B cell (primary cell): ENCODE measurements around the gene TXNL1.

Experiments used
- EZH2 ChIP-seq: IDR thresholded peaks from 2 replicates; pipeline ENCODE4 v1.6.1; 2012; ENCODE audit warnings: borderline replicate concordance, low read depth, mild to moderate bottlenecking, moderate library complexity, low read length; ENCODE audit not compliant: insufficient read depth, poor library complexity, severe bottlenecking
- TF ChIP-seq, protein P1 (sequence below): fragments of 200-600 bp; IDR thresholded peaks from one replicate; pipeline ENCODE4 v1.8.0; 2022; ENCODE audit warnings: antibody characterized with exemption, mild to moderate bottlenecking

DNA sequence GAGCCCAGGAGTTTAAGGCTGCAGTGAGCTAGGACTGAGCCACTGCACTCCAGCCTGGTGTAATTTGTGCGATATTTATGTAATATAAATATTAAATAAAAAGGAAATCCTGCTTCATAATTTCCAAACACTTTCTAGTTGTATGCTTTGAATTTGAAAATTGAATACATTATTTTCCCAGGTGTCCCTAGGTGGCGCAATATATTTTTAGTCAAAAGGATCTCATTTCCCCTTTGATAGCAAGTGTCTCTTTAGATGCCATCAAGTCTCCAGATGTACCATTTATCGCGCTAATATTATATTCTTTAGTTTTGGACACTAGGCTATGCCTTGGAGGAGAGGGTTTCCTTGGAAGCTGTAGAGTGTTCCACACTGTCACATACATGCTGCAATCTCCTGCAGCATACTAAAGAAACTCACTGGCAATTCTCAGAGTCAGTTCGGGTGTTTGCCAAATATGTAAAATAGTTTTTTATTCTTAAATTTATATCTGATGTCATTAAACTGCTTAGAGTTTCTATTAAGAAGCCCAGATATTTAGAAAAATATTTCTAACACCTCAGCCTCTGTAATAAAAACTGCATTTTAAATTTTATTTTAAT, 7.1 kb upstream of the TXNL1 start:
- TF ChIP-seq, protein P1, sequence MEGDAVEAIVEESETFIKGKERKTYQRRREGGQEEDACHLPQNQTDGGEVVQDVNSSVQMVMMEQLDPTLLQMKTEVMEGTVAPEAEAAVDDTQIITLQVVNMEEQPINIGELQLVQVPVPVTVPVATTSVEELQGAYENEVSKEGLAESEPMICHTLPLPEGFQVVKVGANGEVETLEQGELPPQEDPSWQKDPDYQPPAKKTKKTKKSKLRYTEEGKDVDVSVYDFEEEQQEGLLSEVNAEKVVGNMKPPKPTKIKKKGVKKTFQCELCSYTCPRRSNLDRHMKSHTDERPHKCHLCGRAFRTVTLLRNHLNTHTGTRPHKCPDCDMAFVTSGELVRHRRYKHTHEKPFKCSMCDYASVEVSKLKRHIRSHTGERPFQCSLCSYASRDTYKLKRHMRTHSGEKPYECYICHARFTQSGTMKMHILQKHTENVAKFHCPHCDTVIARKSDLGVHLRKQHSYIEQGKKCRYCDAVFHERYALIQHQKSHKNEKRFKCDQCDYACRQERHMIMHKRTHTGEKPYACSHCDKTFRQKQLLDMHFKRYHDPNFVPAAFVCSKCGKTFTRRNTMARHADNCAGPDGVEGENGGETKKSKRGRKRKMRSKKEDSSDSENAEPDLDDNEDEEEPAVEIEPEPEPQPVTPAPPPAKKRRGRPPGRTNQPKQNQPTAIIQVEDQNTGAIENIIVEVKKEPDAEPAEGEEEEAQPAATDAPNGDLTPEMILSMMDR: peak; percentile 76
- no peak for TF ChIP-seq EZH2
